Activated CD8-positive, alpha-beta T cell treated with anti-CD3 and anti-CD28 coated beads for 36 hours (primary cell): ENCODE results near the gene POLR1C. TPM values are rescaled to one million over a fixed set of nuclear protein-coding genes. Genes with fewer than 3 reads are reported as not detected.

Source experiments
- ATAC-seq: fragments of 200-7000 bp; cut with Tn5 transposase; one replicate; pipeline ENCODE4 v1.10.0; 2021; ENCODE audit warnings: mild to moderate bottlenecking, moderate library complexity
- CTCF ChIA-PET: fragments of 350-600 bp; sonication (Branson Sonifier 250); formaldehyde crosslinking; loops from one replicate; lab custom pipeline; 2021; ENCODE audit warnings: antibody characterized with exemption; lab: Charles Lee
- POLR2A ChIA-PET: fragments of 350-600 bp; sonication (Branson Sonifier 250); formaldehyde crosslinking; loops from one replicate; lab custom pipeline; 2021; ENCODE audit warnings: antibody characterized with exemption; lab: Charles Lee
- DNase-seq: peaks from one replicate; pipeline ENCODE4 v3.0.0-alpha.2; 2020
- H3K27ac Mint-ChIP-seq: one replicate; pipeline ENCODE4 v1.8.0; 2021; ENCODE audit warnings: mild to moderate bottlenecking, mixed read lengths
- H3K27me3 Mint-ChIP-seq: one replicate; pipeline ENCODE4 v1.8.0; 2021; ENCODE audit warnings: mixed read lengths
- H3K36me3 Mint-ChIP-seq: one replicate; pipeline ENCODE4 v1.8.0; 2021; ENCODE audit warnings: low read depth, mixed read lengths
- H3K4me1 Mint-ChIP-seq: one replicate; pipeline ENCODE4 v1.8.0; 2021; ENCODE audit warnings: low read depth, mixed read lengths
- H3K4me3 Mint-ChIP-seq: one replicate; pipeline ENCODE4 v1.8.0; 2021; ENCODE audit warnings: mild to moderate bottlenecking, moderate library complexity, mixed read lengths
- H3K9me3 Mint-ChIP-seq: one replicate; pipeline ENCODE4 v1.8.0; 2021; ENCODE audit warnings: mixed read lengths
- intact Hi-C: fragments of 100-400 bp; cut with micrococcal nuclease; formaldehyde crosslinking; loops from one replicate; pipeline ENCODE4 v1.10.0; 2022
- total RNA-seq, 2 experiments: library from RNA; stranded (reverse); gene quantifications; one replicate each; pipeline ENCODE4 v1.2.3, GENCODE V29; 2021
- TF ChIP-seq, protein P1 (sequence below): fragments of 200-600 bp; IDR thresholded peaks from one replicate; pipeline ENCODE4 v1.8.0; 2022; ENCODE audit warnings: antibody characterized with exemption, mild to moderate bottlenecking

Gene POLR1C
- total RNA-seq, 2 experiments from 2014 or later = 43.1 to 50.5 TPM

DNA sequence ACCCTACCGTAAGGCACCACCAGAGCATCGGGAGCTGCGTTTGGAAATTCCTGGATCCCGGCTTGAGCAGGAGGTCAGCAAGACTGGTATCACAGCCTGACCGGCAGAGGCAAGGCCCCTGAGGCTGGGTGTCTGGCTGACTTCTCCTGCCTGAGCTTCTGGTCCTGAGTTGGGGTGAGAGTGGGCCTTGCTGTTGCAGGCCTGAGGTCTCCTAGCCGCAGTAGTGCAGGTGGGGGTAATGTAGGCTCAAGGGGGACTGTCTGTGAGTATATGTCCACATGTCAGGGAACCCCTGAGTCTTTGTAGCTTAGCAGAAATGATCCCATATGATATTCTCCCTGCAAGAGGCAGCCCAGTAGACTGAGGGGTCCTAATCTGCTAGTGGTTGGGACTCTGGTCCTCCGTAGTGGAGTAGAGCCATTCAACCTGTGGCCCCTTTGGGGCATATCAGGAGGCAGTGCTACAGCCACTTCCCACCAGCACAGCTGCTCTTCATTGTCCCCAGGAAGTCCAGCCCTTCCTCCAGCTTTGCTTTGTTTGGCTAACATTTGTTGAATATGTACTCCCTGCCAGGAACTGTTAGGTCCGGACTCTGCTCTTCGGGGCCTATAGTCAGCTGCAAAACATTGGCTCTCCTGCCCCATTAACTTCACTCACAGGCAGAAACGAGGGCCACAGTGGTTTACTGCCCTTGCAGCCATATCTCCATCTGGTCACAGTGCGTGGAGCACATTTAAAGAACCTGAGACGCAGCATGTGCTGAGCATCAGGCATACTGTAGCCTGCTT, 17.7 kb upstream of the POLR1C start:
- TF ChIP-seq, protein P1, sequence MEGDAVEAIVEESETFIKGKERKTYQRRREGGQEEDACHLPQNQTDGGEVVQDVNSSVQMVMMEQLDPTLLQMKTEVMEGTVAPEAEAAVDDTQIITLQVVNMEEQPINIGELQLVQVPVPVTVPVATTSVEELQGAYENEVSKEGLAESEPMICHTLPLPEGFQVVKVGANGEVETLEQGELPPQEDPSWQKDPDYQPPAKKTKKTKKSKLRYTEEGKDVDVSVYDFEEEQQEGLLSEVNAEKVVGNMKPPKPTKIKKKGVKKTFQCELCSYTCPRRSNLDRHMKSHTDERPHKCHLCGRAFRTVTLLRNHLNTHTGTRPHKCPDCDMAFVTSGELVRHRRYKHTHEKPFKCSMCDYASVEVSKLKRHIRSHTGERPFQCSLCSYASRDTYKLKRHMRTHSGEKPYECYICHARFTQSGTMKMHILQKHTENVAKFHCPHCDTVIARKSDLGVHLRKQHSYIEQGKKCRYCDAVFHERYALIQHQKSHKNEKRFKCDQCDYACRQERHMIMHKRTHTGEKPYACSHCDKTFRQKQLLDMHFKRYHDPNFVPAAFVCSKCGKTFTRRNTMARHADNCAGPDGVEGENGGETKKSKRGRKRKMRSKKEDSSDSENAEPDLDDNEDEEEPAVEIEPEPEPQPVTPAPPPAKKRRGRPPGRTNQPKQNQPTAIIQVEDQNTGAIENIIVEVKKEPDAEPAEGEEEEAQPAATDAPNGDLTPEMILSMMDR = no peak
- intact Hi-C loops = no loop called here
- Mint-ChIP-seq H3K4me3 (no peak overlapping the region), H3K36me3 (peaks cover 24% of the 10 kb centered on the region), H3K27me3 (no peaks in the 10 kb centered on the region), H3K27ac (no peak overlapping the region), H3K9me3 (no peaks in the 10 kb centered on the region), H3K4me1 (peaks cover 8% of the 10 kb centered on the region)
- ATAC-seq = no peak
- POLR2A ChIA-PET = interaction anchor here (0.9 to 1.2 kb wide), 3 partner anchors 9 to 11 kb away, joined by 3 to 4 read pairs (median 3); partner anchors contain the start of gene LRRC73
- DNase-seq = no peak
- CTCF ChIA-PET = interaction anchor here (0.9 to 10.4 kb wide), 2 partner anchors 7 to 8 kb away, joined by 3 to 78 read pairs; no protein-coding TSS in a partner anchor

GRCh38 chr6:43500921-43501320, 16.0 kb upstream of the POLR1C start:
- Mint-ChIP-seq H3K27me3 (no peaks in the 10 kb centered on the region), H3K4me3 (no peak overlapping the region), H3K4me1 (no peaks in the 10 kb centered on the region), H3K27ac (no peak overlapping the region), H3K9me3 (no peaks in the 10 kb centered on the region), H3K36me3 (peaks cover 24% of the 10 kb centered on the region)
- CTCF ChIA-PET = interaction anchor here (0.7 to 1.2 kb wide), 2 partner anchors 20 to 45 kb away, joined by 3 read pairs; partner anchors contain the start of gene DLK2
- ATAC-seq (no peak), DNase-seq (no peak)
- intact Hi-C loops = no loop called here
- POLR2A ChIA-PET = interaction anchor here (0.6 to 1.5 kb wide), 3 partner anchors 11 to 290 kb away, joined by 3 to 5 read pairs (median 4); partner anchors contain the start of gene TJAP1
- TF ChIP-seq, protein P1 = no peak

DNA sequence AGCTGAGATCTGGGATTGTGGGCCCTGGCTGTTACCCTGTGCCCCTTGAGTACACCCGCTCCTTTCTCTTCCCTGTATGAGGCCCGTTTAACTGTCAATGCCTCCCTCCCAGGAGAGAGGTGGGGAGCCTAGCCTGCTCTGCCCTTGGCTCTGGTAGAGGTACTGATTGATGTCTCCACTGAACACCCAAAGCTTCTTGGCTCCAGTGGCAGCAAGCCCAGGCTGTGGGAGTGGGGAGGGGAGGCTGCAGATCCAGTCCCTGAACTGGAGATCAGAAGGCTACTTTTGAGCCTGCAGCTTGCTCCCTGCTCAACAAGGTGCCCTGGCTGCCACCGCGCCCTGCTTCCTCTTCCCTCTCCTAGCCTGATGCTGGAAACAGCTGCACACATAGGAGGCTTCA, 14.2 kb upstream of the POLR1C start:
- no peak for DNase-seq
- no peaks in the 10 kb centered on the region for H3K9me3 Mint-ChIP-seq
- CTCF ChIA-PET = interaction anchor here (0.7 kb wide), 2 partner anchors 74 to 94 kb away, joined by 3 to 4 read pairs; no protein-coding TSS in a partner anchor
- no peak overlapping the region for H3K27ac Mint-ChIP-seq
- H3K4me3 Mint-ChIP-seq = no peak overlapping the region
- ATAC-seq = no peak
- H3K36me3 Mint-ChIP-seq = peaks cover 24% of the 10 kb centered on the region
- no peaks in the 10 kb centered on the region for H3K4me1 Mint-ChIP-seq
- TF ChIP-seq, protein P1 = no peak
- intact Hi-C loops = no loop called here
- H3K27me3 Mint-ChIP-seq = peaks cover 2% of the 10 kb centered on the region
- POLR2A ChIA-PET = interaction anchor here (1.0 to 1.7 kb wide), 3 partner anchors 9 to 43 kb away, joined by 3 to 5 read pairs (median 3); no protein-coding TSS in a partner anchor

- Mint-ChIP-seq H3K36me3 (peaks cover 24% of the 10 kb centered on the region), H3K27me3 (peaks cover 9% of the 10 kb centered on the region), H3K27ac (peak overlapping the region; percentile 13), H3K9me3 (no peaks in the 10 kb centered on the region), H3K4me3 (no peak overlapping the region), H3K4me1 (no peaks in the 10 kb centered on the region)
- POLR2A ChIA-PET = interaction anchor here (0.6 to 1.7 kb wide), 4 partner anchors 9 to 297 kb away, joined by 3 to 5 read pairs (median 3); no protein-coding TSS in a partner anchor
- TF ChIP-seq, protein P1 = no peak
- ATAC-seq (no peak), DNase-seq (no peak)
- intact Hi-C loops = no loop called here
- CTCF ChIA-PET = interaction anchor here (4.9 kb wide), 1 partner anchor 48 kb away, joined by 60 read pairs; the partner anchor contains the start of gene DLK2
These were observed 13.4 kb upstream of the POLR1C start for GRCh38 chr6:43503443-43503842.
